NCI-H2196 treated with DMSO at 0.1 percent for 48 hours (cell line): ENCODE measurements around the gene CDK12.

Source experiments
- DNase-seq: peaks from one replicate; lab custom pipeline; 2025; ENCODE audit not compliant: unreplicated experiment; lab: John Stamatoyannopoulos, UW

The CDK12 gene

DNA sequence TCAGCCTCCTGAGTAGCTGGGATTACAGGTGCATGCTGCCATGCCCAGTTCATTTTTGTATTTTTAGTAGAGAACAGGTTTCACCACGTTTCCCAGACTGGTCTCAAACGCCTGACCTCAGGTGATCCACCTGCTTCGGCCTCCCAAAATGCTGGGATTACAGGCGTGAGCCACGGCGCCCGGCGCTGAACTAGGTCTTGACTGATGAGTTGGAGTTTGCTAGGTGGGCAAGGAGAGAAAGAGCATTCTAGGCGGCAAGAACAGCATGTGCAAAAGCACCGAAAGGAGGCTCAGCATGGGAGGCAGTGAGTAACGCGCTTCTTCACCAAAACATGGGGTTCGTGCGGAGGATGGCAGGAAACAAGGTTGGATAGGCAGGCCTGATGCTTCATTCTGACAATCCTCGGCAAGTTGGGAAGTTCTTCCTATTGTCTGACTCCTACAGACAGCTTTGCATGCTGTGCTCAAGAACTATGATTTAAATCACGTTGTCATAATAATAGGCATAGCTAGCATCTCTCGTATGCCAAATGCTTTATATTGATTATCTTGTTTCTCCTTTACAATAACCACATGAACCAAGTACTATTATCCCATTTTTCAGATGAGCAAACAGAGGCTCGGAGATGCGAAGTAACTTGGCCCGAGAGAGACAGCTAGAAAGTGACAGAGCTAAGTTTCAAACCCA is 119.9 kb downstream of the CDK12 start:
- no peak for DNase-seq

DNA sequence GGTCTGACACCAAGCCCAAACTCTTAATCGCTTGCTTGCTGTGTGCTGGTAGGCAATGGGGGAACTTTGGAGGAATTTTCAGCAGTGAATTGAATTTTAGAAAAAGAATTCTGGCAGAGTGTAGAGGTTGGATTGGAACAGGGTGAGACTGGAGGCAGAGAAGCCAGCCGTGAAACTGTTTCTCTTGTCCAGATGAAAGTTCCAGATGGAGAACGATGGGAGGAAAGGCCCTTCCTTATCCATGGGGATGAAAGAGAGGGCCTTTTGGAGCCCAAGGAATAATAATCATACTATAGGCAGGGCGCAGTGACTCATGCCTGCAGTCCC is 120.4 kb downstream of the CDK12 start:
- DNase-seq = no peak

DNA sequence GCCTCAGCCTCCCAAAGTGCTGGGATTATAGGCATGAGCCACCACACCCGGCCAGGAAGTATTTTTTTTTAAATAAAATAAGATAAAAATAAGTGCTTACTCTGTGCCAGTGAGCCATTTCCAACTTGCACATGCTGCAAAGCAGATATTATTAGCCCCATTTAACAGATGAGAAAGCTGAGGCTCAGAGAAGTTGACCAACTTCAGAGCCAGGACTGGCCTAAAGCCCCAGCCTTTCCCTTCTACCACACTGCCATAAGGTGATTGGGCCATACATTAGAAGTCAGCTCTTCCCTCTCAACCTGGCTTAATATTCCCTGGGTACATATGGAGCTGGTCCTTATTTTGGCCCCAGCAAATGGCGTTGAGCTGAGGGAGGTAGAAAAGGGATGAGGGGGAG is 121.4 kb downstream of the CDK12 start:
- no peak for DNase-seq
